Measurements from ENCODE around the gene IGF1R. TPM values are rescaled to one million over a fixed set of nuclear protein-coding genes. Genes with fewer than 3 reads are reported as not detected.

IGF1R gene
- total and polyA plus RNA-seq, 2 donors (not counting 3 experiments of a cell fraction or from before 2014, with no cell fraction given): 16.1 to 59.1 TPM

GRCh38 chr15:98957655-98958054 lies 309.3 kb downstream of the IGF1R start:
- no peak overlapping the region for H3K4me2 ChIP-seq (ENCODE audit: insufficient read depth, low read length)
- TF ChIP-seq GATA2 (IDR thresholded peaks at IDR 0.05; ENCODE audit: insufficient read depth, insufficient read length, low read depth, low read length) (no peak), FOS (IDR thresholded peaks at IDR 0.05; ENCODE audit: borderline replicate concordance, insufficient read depth, low read length) (no peak), POLR2AphosphoS5 (IDR thresholded peaks at IDR 0.05; ENCODE audit: insufficient read depth, low read depth, low read length) (no peak), MYC (IDR thresholded peaks at IDR 0.05; ENCODE audit: low read depth, low read length) (no peak), POLR2A (IDR thresholded peaks at IDR 0.05; ENCODE audit: low read depth, low read length) (no peak)
- TF ChIP-seq, protein P1, sequence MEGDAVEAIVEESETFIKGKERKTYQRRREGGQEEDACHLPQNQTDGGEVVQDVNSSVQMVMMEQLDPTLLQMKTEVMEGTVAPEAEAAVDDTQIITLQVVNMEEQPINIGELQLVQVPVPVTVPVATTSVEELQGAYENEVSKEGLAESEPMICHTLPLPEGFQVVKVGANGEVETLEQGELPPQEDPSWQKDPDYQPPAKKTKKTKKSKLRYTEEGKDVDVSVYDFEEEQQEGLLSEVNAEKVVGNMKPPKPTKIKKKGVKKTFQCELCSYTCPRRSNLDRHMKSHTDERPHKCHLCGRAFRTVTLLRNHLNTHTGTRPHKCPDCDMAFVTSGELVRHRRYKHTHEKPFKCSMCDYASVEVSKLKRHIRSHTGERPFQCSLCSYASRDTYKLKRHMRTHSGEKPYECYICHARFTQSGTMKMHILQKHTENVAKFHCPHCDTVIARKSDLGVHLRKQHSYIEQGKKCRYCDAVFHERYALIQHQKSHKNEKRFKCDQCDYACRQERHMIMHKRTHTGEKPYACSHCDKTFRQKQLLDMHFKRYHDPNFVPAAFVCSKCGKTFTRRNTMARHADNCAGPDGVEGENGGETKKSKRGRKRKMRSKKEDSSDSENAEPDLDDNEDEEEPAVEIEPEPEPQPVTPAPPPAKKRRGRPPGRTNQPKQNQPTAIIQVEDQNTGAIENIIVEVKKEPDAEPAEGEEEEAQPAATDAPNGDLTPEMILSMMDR (IDR thresholded peaks at IDR 0.05; ENCODE audit: extremely low read depth in 1 of 2, insufficient read depth in 1 of 2, low read depth in 1 of 2, low read length in 2 of 2): no peak
- no peaks in the 10 kb centered on the region for H3K9me3 ChIP-seq (replicated peaks; ENCODE audit: control insufficient read depth, insufficient read depth, low read length)
- no peaks in the 10 kb centered on the region for H4K20me1 ChIP-seq (replicated peaks; ENCODE audit: control insufficient read depth, extremely low read depth, insufficient read depth, low read length)
- no peak overlapping the region for H3K27ac ChIP-seq (ENCODE audit: insufficient read depth, low read depth, low read length)
- DNase-seq (ENCODE audit: low read depth, low spot score) (no peak), FAIRE-seq (no peak)
- intact Hi-C loops (cut with micrococcal nuclease) (no loop called here), dilution Hi-C loops (cut with MboI; ENCODE audit: extremely low pct_ligation_motif_present, low sequenced_read_pairs) (no loop called here)
- H3K9me1 ChIP-seq (replicated peaks; ENCODE audit: control insufficient read depth, extremely low read depth, insufficient read depth, low read length): no peaks in the 10 kb centered on the region
- POLR2A ChIA-PET: no interaction called here
- peaks cover 0 to 32% of the 10 kb centered on the region in 2 experiments for H3K36me3 ChIP-seq (ENCODE audit: control insufficient read depth in 2 of 2, extremely low read depth in 1 of 2, insufficient read depth in 2 of 2, low read length in 2 of 2)
- no peaks in the 10 kb centered on the region for H3K4me1 ChIP-seq (ENCODE audit: control insufficient read depth, extremely low read depth, insufficient read depth, low read length)
- CTCF ChIA-PET: no interaction called here
- no peak overlapping the region for H3K4me3 ChIP-seq (replicated peaks in 1 of 3; ENCODE audit: insufficient read depth in 1 of 3, low read depth in 1 of 3, low read length in 3 of 3)
- no peaks in the 10 kb centered on the region for H3K27me3 ChIP-seq (ENCODE audit: control insufficient read depth in 2 of 2, insufficient read depth in 2 of 2, low read length in 2 of 2)
- no peak overlapping the region for H3K9ac ChIP-seq (replicated peaks; ENCODE audit: extremely low read depth, insufficient read depth, low read length)
- BruUV-seq (replicated peaks): TSS peak; percentile 10
- H3K79me2 ChIP-seq (ENCODE audit: control insufficient read depth, insufficient read depth, low read length): no peaks in the 10 kb centered on the region
- no peak overlapping the region for H2AFZ ChIP-seq (ENCODE audit: low read depth, low read length)

- no peaks in the 10 kb centered on the region for H3K27me3 ChIP-seq (ENCODE audit: control insufficient read depth in 2 of 2, insufficient read depth in 2 of 2, low read length in 2 of 2)
- FAIRE-seq (no peak), DNase-seq (ENCODE audit: low read depth, low spot score) (no peak)
- POLR2A ChIA-PET: no interaction called here
- CTCF ChIA-PET: interaction anchor here (0.6 kb wide), 1 partner anchor 38 kb away, joined by 3 read pairs; no protein-coding TSS in a partner anchor
- no peak overlapping the region for H3K9ac ChIP-seq (replicated peaks; ENCODE audit: extremely low read depth, insufficient read depth, low read length)
- no peak overlapping the region for H3K4me3 ChIP-seq (replicated peaks in 1 of 3; ENCODE audit: insufficient read depth in 1 of 3, low read depth in 1 of 3, low read length in 3 of 3)
- intact Hi-C loops (cut with micrococcal nuclease) (no loop called here), dilution Hi-C loops (cut with MboI; ENCODE audit: extremely low pct_ligation_motif_present, low sequenced_read_pairs) (no loop called here)
- BruUV-seq (replicated peaks): no TSS peak
- no peaks in the 10 kb centered on the region for H3K9me3 ChIP-seq (replicated peaks; ENCODE audit: control insufficient read depth, insufficient read depth, low read length)
- H4K20me1 ChIP-seq (replicated peaks; ENCODE audit: control insufficient read depth, extremely low read depth, insufficient read depth, low read length): no peaks in the 10 kb centered on the region
- H2AFZ ChIP-seq (ENCODE audit: low read depth, low read length): no peak overlapping the region
- no peaks in the 10 kb centered on the region for H3K79me2 ChIP-seq (ENCODE audit: control insufficient read depth, insufficient read depth, low read length)
- no peak overlapping the region for H3K4me2 ChIP-seq (ENCODE audit: insufficient read depth, low read length)
- TF ChIP-seq POLR2AphosphoS5 (IDR thresholded peaks at IDR 0.05; ENCODE audit: insufficient read depth, low read depth, low read length) (no peak), FOS (IDR thresholded peaks at IDR 0.05; ENCODE audit: borderline replicate concordance, insufficient read depth, low read length) (no peak), JUN (IDR thresholded peaks at IDR 0.05; ENCODE audit: borderline replicate concordance, insufficient read depth, insufficient read length, low read depth) (no peak), EZH2 (IDR thresholded peaks at IDR 0.05; ENCODE audit: borderline replicate concordance, low read depth, low read length, severe bottlenecking) (no peak), MYC (IDR thresholded peaks at IDR 0.05; ENCODE audit: low read depth, low read length) (no peak), POLR2A (IDR thresholded peaks at IDR 0.05; ENCODE audit: low read depth, low read length) (no peak), GATA2 (IDR thresholded peaks at IDR 0.05; ENCODE audit: insufficient read depth, insufficient read length, low read depth, low read length) (no peak)
- TF ChIP-seq, protein P1 (IDR thresholded peaks at IDR 0.05; ENCODE audit: extremely low read depth in 1 of 2, insufficient read depth in 1 of 2, low read depth in 1 of 2, low read length in 2 of 2): no peak
- TF ChIP-seq, protein P2, sequence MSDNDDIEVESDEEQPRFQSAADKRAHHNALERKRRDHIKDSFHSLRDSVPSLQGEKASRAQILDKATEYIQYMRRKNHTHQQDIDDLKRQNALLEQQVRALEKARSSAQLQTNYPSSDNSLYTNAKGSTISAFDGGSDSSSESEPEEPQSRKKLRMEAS (IDR thresholded peaks at IDR 0.05; ENCODE audit: insufficient read depth, insufficient read length): no peak
- peaks cover 0 to 32% of the 10 kb centered on the region in 2 experiments for H3K36me3 ChIP-seq (ENCODE audit: control insufficient read depth in 2 of 2, extremely low read depth in 1 of 2, insufficient read depth in 2 of 2, low read length in 2 of 2)
- H3K27ac ChIP-seq (ENCODE audit: insufficient read depth, low read depth, low read length): no peak overlapping the region
- H3K4me1 ChIP-seq (ENCODE audit: control insufficient read depth, extremely low read depth, insufficient read depth, low read length): no peaks in the 10 kb centered on the region
- no peaks in the 10 kb centered on the region for H3K9me1 ChIP-seq (replicated peaks; ENCODE audit: control insufficient read depth, extremely low read depth, insufficient read depth, low read length)
Observed at GRCh38 chr15:98958076-98958475, 309.7 kb downstream of the IGF1R start.
